GM18507 (cell line): ENCODE data around the gene MRPL37.
A peak's percentile ranks its signal among the peaks of the same experiment; 100 is the strongest.
"Not testable (repeated sequence)": the region's sequence is repeated elsewhere in the genome, so short reads cannot be mapped to it uniquely, and the experiment has no call there.

Experiments used
- DNase-seq: peaks from one replicate; pipeline ENCODE4 v3.0.0; 2011; ENCODE audit warnings: low read depth; ENCODE audit not compliant: insufficient read length; ENCODE audit errors: extremely low spot score
- FAIRE-seq: peaks from 2 replicates; lab custom pipeline; 2011; peaks lifted over from hg19 to GRCh38; lab: Jason Lieb, UNC

MRPL37 gene

GRCh38 chr1:54199765-54200518, at the start of gene MRPL37, which contains the start of gene CYB5RL:
TSS of gene MRPL37 (plus strand) at chr1:54200167. CDS start at chr1:54200244, 77 bp downstream.
TSS of gene CYB5RL (minus strand) at chr1:54200030. CDS start at chr1:54195616, 4,414 bp downstream.
- DNase-seq, result peak; percentile 94
- FAIRE-seq, result peak; percentile 97

GRCh38 chr1:54151013-54151412, 49.0 kb upstream of the MRPL37 start:
- no peak for FAIRE-seq
- no peak for DNase-seq

GRCh38 chr1:54152696-54153095, 47.3 kb upstream of the MRPL37 start, which contains the start of gene CDCP2:
TSS of gene CDCP2 (minus strand) at chr1:54153000. CDS start at chr1:54152922, 78 bp downstream.
- DNase-seq, result no peak
- no peak for FAIRE-seq

GRCh38 chr1:54153535-54154439, 46.2 kb upstream of the MRPL37 start:
- no peak for FAIRE-seq
- no peak for DNase-seq

- FAIRE-seq, result no peak
Measured at GRCh38 chr1:54156201-54156600, 43.8 kb upstream of the MRPL37 start.

GRCh38 chr1:54156986-54157385, 43.0 kb upstream of the MRPL37 start:
- DNase-seq (no peak), FAIRE-seq (no peak)

More at GRCh38 chr1:54156201-54156600, 43.8 kb upstream of the MRPL37 start:
- no peak for DNase-seq

GRCh38 chr1:54157401-54157800, 42.6 kb upstream of the MRPL37 start:
- DNase-seq (no peak), FAIRE-seq (no peak)

- DNase-seq, result no peak
- no peak for FAIRE-seq
Measured at GRCh38 chr1:54158071-54158470, 41.9 kb upstream of the MRPL37 start.

GRCh38 chr1:54159733-54160316, 40.1 kb upstream of the MRPL37 start:
- FAIRE-seq (no peak), DNase-seq (no peak)

- DNase-seq (no peak), FAIRE-seq (no peak)
Measured at GRCh38 chr1:54160351-54160750, 39.6 kb upstream of the MRPL37 start.

- FAIRE-seq (no peak), DNase-seq (no peak)
Measured at GRCh38 chr1:54161495-54162168, 38.3 kb upstream of the MRPL37 start.

- DNase-seq (no peak), FAIRE-seq (no peak)
Measured at GRCh38 chr1:54163051-54163450, 36.9 kb upstream of the MRPL37 start.

- DNase-seq (no peak), FAIRE-seq (no peak)
Measured at GRCh38 chr1:54163573-54163972, 36.4 kb upstream of the MRPL37 start.

GRCh38 chr1:54165146-54165545, 34.8 kb upstream of the MRPL37 start:
- no peak for FAIRE-seq

GRCh38 chr1:54166357-54166756, 33.6 kb upstream of the MRPL37 start:
- FAIRE-seq, DNase-seq: not testable (repeated sequence)

More at GRCh38 chr1:54165146-54165545, 34.8 kb upstream of the MRPL37 start:
- DNase-seq, result no peak

GRCh38 chr1:54167422-54168139, 32.4 kb upstream of the MRPL37 start:
- no peak for FAIRE-seq
- DNase-seq, result no peak

GRCh38 chr1:54168206-54168965, 31.6 kb upstream of the MRPL37 start:
- no peak for FAIRE-seq
- DNase-seq, result no peak

GRCh38 chr1:54169068-54169467, 30.9 kb upstream of the MRPL37 start:
- FAIRE-seq, result no peak
- no peak for DNase-seq
